ENCODE data around the gene PCMT1.

PCMT1 gene

DNA sequence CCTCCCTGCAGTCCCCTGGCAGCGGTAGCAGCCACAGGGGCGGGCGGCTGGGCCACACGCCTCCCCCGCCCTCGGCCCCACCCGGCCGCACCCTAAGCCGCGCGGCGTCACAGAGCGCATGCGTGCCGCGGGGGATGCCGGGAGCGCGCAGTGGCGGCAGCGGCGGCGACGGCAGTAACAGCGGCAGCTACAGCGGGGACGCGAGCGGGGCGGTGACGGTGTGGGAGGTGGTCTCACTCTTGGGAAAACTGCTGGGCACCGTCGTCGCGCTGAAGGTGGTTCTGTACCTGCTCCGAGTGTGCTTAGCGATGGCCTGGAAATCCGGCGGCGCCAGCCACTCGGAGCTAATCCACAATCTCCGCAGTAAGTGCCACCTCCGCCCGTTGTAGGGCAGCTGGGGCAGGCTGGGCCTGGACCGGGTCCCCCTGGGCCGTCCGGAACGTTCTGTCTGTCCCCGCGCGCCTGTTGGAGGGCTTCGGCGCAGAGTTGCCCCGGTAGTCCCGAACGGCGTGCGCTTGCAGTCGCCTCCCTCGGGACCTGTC lies at the start of gene PCMT1:
TSS of gene PCMT1 (plus strand) at position 148 of the 542 bp plus-strand sequence. CDS start at position 309, 161 bp downstream.
- peak; percentile 96 for DNase-seq (ENCODE audit: low spot score)
- in situ Hi-C loops (cut with MboI; ENCODE audit: low sequenced_read_pairs, unreplicated experiment), result no loop called here
- TF ChIP-seq, protein P1, sequence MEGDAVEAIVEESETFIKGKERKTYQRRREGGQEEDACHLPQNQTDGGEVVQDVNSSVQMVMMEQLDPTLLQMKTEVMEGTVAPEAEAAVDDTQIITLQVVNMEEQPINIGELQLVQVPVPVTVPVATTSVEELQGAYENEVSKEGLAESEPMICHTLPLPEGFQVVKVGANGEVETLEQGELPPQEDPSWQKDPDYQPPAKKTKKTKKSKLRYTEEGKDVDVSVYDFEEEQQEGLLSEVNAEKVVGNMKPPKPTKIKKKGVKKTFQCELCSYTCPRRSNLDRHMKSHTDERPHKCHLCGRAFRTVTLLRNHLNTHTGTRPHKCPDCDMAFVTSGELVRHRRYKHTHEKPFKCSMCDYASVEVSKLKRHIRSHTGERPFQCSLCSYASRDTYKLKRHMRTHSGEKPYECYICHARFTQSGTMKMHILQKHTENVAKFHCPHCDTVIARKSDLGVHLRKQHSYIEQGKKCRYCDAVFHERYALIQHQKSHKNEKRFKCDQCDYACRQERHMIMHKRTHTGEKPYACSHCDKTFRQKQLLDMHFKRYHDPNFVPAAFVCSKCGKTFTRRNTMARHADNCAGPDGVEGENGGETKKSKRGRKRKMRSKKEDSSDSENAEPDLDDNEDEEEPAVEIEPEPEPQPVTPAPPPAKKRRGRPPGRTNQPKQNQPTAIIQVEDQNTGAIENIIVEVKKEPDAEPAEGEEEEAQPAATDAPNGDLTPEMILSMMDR (IDR thresholded peaks at IDR 0.05; ENCODE audit: borderline replicate concordance, control extremely low read depth, extremely low read depth, insufficient read depth, missing control alignments), result no peak

DNA sequence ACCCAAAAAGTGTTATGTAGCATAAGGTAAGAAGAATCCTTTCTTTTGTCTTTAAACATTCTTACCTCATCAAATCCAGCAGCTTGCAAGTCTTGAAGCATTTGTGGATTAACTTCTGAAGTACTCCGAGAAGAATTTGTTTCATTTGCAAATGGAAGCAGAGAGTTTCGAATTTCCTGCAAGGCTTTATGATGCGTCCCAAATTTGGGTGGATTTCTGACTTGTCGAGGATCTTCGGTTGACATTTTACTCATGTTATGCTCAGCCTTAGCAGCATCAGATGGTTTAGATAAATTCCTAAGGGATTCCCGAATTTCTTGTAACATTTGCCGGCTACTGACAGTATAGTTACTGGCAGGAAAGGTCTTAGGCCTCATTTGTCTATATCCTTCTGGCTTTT lies 47.8 kb upstream of the PCMT1 start:
- TF ChIP-seq, protein P1 (IDR thresholded peaks at IDR 0.05; ENCODE audit: borderline replicate concordance, control extremely low read depth, extremely low read depth, insufficient read depth, missing control alignments), result no peak
- in situ Hi-C loops (cut with MboI; ENCODE audit: low sequenced_read_pairs, unreplicated experiment), result no loop called here

DNA sequence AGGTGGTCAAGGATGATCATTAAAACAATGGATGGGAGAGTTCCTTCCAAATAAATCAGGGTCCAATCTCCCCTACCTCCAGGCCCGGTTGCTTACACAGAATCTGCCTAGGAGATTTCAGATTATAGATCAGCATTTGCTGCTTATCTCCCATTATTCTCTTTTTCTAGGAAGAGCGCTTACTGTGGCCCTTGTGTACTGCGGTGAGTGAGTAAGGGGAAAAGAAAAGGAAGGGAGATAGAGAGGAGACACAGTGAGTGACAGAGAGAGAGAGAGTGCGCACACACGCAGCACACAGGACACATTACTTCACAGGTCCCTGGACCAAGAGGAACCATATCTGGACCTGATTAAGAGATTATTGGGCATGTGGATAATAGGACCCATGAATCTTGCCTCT lies 37.8 kb upstream of the PCMT1 start:
- DNase-seq (ENCODE audit: low spot score), result no peak
- in situ Hi-C loops (cut with MboI; ENCODE audit: low sequenced_read_pairs, unreplicated experiment), result no loop called here
- TF ChIP-seq, protein P1 (IDR thresholded peaks at IDR 0.05; ENCODE audit: borderline replicate concordance, control extremely low read depth, extremely low read depth, insufficient read depth, missing control alignments), result no peak

More for the DNA sequence above, 47.8 kb upstream of the PCMT1 start:
- DNase-seq (ENCODE audit: low spot score), result no peak

DNA sequence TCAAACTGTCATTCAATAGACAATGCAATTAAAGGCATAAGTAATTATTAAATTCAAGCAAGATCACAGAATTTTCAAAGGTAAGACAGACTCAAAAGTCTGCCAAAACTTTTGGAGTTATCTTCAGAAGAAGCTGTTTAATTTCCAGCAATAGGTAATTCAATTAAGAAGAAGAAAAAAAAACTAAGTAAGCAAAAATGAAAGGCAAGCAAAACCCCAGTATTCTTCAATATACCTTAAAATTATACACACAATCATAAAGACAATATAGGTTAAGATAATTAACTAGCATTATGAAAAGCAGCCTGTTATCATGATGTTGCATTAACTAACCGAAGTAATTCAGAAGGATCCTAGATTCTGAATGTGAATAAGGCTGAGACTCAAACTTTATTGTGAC lies 35.1 kb upstream of the PCMT1 start:
- in situ Hi-C loops (cut with MboI; ENCODE audit: low sequenced_read_pairs, unreplicated experiment), result no loop called here
- TF ChIP-seq, protein P1 (IDR thresholded peaks at IDR 0.05; ENCODE audit: borderline replicate concordance, control extremely low read depth, extremely low read depth, insufficient read depth, missing control alignments), result no peak

DNA sequence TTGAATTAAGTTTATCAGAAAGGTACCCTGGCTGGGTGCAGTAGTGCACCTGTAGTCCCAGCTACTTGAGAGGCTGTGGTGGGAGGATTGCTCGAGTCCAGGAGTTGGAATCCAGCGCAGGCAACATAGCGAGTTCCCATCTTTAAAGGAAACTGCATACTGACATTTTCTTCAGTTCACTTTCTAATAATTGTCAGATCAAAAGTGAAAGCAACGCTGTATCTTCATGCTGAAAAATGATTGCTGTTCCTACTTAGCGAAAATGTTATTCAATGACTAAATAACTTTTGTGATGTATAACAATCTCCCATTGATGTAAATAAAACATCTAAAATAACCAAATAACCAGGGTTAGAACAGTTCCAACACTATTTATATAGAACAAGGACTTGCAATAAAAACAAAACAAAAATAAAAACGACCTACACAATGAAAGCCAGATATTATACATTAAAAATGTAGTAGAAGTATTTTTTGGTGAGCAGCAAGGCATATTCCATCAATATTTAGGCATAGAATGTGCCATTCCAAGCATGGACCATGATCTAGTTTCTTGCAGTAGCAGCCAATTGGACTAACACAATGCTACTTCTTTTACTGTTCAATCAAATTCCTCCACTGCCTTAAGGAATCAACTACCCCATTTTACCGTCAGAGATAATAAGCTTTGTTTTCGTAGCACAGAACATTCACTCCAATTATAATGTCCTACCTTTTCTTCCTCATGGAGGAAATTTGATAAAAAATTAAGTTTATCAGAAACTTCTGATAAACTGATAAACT lies 33.2 kb upstream of the PCMT1 start:
- TF ChIP-seq, protein P1 (IDR thresholded peaks at IDR 0.05; ENCODE audit: borderline replicate concordance, control extremely low read depth, extremely low read depth, insufficient read depth, missing control alignments), result no peak
- in situ Hi-C loops (cut with MboI; ENCODE audit: low sequenced_read_pairs, unreplicated experiment), result no loop called here
- DNase-seq (ENCODE audit: low spot score), result peak; percentile 50

More for the DNA sequence above, 35.1 kb upstream of the PCMT1 start:
- no peak for DNase-seq (ENCODE audit: low spot score)

DNA sequence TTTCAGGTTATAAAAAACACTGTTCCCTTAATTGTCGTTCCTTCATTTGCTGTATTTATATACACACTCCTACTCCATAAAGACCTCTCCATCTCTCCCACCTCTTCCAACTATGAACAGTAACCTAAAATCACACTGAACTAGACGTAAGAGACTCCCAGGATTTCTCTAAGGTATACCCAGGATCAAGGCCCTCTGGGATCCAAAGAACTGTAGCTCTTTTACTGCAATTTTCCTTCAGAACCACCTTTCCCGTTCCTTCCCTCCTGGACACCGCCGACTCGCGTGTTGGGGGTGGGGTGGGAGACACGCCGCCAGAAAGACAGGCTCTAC lies 32.3 kb upstream of the PCMT1 start:
- TF ChIP-seq, protein P1 (IDR thresholded peaks at IDR 0.05; ENCODE audit: borderline replicate concordance, control extremely low read depth, extremely low read depth, insufficient read depth, missing control alignments), result no peak
- in situ Hi-C loops (cut with MboI; ENCODE audit: low sequenced_read_pairs, unreplicated experiment), result no loop called here
- no peak for DNase-seq (ENCODE audit: low spot score)
